SU-DHL-6 (cell line): ENCODE results near the gene COX5A.
A peak's percentile ranks its signal among the peaks of the same experiment; 100 is the strongest.
"Not testable (repeated sequence)": the region's sequence is repeated elsewhere in the genome, so short reads cannot be mapped to it uniquely, and the experiment has no call there.

Source experiments
- H2AFZ ChIP-seq: fragments of 200-600 bp; sonication (generic); 2 replicates; pipeline ENCODE4 v1.6.1; 2014; ENCODE audit warnings: low read depth, mild to moderate bottlenecking, moderate library complexity, mixed read lengths, antibody characterized with exemption, low read length; ENCODE audit not compliant: severe bottlenecking
- H3F3A ChIP-seq: fragments of 200-600 bp; shearing (Covaris generic); 2 replicates; pipeline ENCODE4 v1.6.0; 2016; ENCODE audit warnings: antibody characterized with exemption, mild to moderate bottlenecking; ENCODE audit not compliant: insufficient read depth
- H3K27ac ChIP-seq: fragments of 200-600 bp; sonication (generic); 2 replicates; pipeline ENCODE4 v1.5.1; 2016; ENCODE audit warnings: low read depth, mild to moderate bottlenecking, low read length, moderate library complexity, mixed read lengths
- H3K27me3 ChIP-seq: fragments of 200-600 bp; sonication (generic), shearing (Covaris generic); 2 replicates; pipeline ENCODE4 v1.6.0; 2014; ENCODE audit warnings: mild to moderate bottlenecking, low read length
- H3K36me3 ChIP-seq: fragments of 200-600 bp; sonication (generic); 2 replicates; pipeline ENCODE4 v1.6.1; 2014; ENCODE audit warnings: mild to moderate bottlenecking, low read length, mixed read lengths
- H3K4me2 ChIP-seq: fragments of 300-600, 200-600 bp; shearing (Covaris generic), sonication (generic); 2 replicates; pipeline ENCODE4 v1.6.0; 2014; ENCODE audit warnings: low read length, low read depth, mild to moderate bottlenecking; ENCODE audit not compliant: poor library complexity, severe bottlenecking
- H3K4me3 ChIP-seq: fragments of 200-600 bp; sonication (generic); 2 replicates; pipeline ENCODE4 v1.5.1; 2014; ENCODE audit warnings: antibody characterized with exemption, low read length, mild to moderate bottlenecking, mixed read lengths; ENCODE audit not compliant: insufficient read depth, poor library complexity, severe bottlenecking
- H3K79me2 ChIP-seq: fragments of 200-600 bp; sonication (generic); 2 replicates; pipeline ENCODE4 v1.6.1; 2014; ENCODE audit warnings: mild to moderate bottlenecking, low read length, moderate library complexity; ENCODE audit not compliant: insufficient read depth
- H3K9ac ChIP-seq: fragments of 200-600 bp; sonication (generic); 2 replicates; pipeline ENCODE4 v1.7.0; 2014; ENCODE audit warnings: mild to moderate bottlenecking, low read length
- H3K9me2 ChIP-seq: fragments of 200-600 bp; sonication (generic); replicated peaks from 2 replicates; pipeline ENCODE4 v1.6.1; 2014; ENCODE audit warnings: low read length; ENCODE audit not compliant: insufficient read depth
- H3K9me3 ChIP-seq: fragments of 200-600 bp; sonication (generic); 2 replicates; pipeline ENCODE4 v1.6.1; 2014; ENCODE audit warnings: low read length, mixed read lengths; ENCODE audit not compliant: insufficient read depth
- H4K20me1 ChIP-seq: fragments of 200-600 bp; sonication (generic); 2 replicates; pipeline ENCODE4 v1.6.1; 2014; ENCODE audit warnings: low read depth, mild to moderate bottlenecking, antibody characterized with exemption, low read length, moderate library complexity, mixed read lengths
- EZH2phosphoT487 ChIP-seq: fragments of 200-600 bp; sonication (generic), shearing (Covaris generic); conservative IDR thresholded peaks from 2 replicates; pipeline ENCODE4 v1.6.1; 2018; ENCODE audit warnings: mild to moderate bottlenecking, antibody characterized with exemption, low read length, moderate library complexity, mixed read lengths
- TF ChIP-seq, protein P1 (sequence below): fragments of 200-600 bp; sonication (generic); IDR thresholded peaks from one replicate; pipeline ENCODE4 v1.5.1; 2017; ENCODE audit warnings: antibody characterized with exemption, mild to moderate bottlenecking, low read length, moderate library complexity; ENCODE audit not compliant: insufficient read depth, poor library complexity, severe bottlenecking

Gene COX5A

DNA sequence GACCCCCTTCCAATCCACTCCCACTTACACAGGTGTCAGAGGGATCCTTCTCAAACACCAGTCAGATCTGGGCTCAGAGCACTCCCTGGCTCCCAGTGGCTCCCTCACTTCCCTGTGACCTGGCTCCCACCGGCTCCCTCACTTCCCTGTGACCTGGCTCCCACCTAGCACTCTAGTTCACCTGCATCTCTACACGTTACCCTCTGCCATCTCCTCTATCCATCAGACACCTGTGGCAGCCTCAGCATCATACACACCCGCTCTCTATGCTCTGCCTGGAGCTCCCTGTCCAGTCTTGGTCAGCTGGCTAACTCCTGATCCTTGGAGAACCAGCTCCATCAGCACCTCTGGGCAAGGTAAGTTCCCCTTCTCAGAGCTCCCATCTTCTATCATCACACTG is 13.1 kb upstream of the COX5A start:
- Histone ChIP-seq H3F3A (0 out of 2 replicates have a peak, but pooled peaks cover 4% of the 10 kb centered on the region), H3K27me3 (no peaks in the 10 kb centered on the region), H3K9me3 (no peaks in the 10 kb centered on the region), H3K4me3 (no peak overlapping the region), H3K27ac (no peak overlapping the region), H3K9ac (no peak overlapping the region), H2AFZ (no peak overlapping the region), H3K79me2 (peaks cover 20% of the 10 kb centered on the region), H3K4me2 (no peak overlapping the region), H3K36me3 (no peaks in the 10 kb centered on the region), H3K9me2 (no peaks in the 10 kb centered on the region), H4K20me1 (no peaks in the 10 kb centered on the region)
- no peak for TF ChIP-seq EZH2phosphoT487
- TF ChIP-seq, protein P1, sequence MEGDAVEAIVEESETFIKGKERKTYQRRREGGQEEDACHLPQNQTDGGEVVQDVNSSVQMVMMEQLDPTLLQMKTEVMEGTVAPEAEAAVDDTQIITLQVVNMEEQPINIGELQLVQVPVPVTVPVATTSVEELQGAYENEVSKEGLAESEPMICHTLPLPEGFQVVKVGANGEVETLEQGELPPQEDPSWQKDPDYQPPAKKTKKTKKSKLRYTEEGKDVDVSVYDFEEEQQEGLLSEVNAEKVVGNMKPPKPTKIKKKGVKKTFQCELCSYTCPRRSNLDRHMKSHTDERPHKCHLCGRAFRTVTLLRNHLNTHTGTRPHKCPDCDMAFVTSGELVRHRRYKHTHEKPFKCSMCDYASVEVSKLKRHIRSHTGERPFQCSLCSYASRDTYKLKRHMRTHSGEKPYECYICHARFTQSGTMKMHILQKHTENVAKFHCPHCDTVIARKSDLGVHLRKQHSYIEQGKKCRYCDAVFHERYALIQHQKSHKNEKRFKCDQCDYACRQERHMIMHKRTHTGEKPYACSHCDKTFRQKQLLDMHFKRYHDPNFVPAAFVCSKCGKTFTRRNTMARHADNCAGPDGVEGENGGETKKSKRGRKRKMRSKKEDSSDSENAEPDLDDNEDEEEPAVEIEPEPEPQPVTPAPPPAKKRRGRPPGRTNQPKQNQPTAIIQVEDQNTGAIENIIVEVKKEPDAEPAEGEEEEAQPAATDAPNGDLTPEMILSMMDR: no peak

DNA sequence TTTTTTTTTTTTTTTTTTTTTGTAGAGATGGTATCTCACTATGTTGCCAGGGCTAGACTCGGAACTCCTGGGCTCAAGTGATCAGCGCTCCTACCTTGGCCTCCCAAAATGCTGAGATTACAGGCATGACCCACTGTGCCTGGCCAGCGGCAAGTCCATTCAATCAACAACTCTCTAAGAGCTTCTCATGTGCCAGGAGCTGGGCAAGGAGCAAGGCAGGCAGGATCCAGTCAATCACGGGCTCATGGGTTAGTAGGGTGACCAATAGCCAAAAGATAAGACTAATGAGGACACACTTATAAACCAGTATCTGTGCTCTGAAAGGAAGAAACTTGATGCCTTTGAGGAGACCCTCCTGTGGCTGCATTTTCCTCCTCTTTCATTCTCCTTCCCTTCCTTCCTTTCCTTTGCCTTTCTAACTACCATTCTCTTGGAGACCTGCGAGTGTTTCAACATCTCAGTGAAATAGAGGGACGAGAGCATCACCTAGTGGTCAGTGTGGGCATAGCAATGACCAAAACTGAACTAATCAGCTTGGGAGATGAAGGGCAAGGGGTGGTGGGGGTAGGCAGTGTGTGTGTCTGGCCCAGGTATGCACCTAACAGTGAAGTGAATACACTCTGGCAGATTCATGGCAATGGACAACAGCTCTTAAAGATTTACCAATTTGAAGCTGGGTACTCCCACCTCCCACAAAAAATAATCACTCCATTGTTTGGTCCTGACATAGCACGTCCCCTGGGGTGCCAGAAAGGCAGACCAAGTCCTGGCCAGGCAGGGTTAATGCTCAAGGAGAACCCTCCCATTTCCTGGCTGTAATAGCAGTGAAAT is 12.4 kb upstream of the COX5A start:
- Histone ChIP-seq H3K4me2 (no peak overlapping the region), H3K4me3 (no peak overlapping the region), H3K36me3 (no peaks in the 10 kb centered on the region), H4K20me1 (no peaks in the 10 kb centered on the region), H3F3A (0 out of 2 replicates have a peak, but pooled peaks cover 4% of the 10 kb centered on the region), H3K27me3 (no peaks in the 10 kb centered on the region), H3K9ac (no peak overlapping the region), H3K27ac (no peak overlapping the region), H3K79me2 (peaks cover 13% of the 10 kb centered on the region), H3K9me2 (no peaks in the 10 kb centered on the region), H2AFZ (no peak overlapping the region), H3K9me3 (no peaks in the 10 kb centered on the region)
- TF ChIP-seq, protein P1: peak; percentile 99
- no peak for TF ChIP-seq EZH2phosphoT487

DNA sequence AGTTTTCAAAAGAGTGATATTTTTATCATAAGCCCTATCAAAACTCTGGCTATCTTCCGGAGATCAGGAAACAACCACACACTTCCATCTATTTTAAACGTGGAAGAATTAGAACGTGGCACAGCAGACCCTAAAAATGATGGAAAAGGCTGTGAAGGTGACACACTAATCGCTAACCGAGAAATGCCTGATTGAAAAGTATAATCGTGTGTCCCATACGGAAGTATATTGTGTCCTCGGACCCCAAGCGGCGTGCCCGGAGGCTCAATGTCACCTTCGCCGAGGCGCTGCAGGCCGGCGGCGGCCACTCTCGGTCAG is 642 bp downstream of the COX5A start:
- Histone ChIP-seq H4K20me1 (peaks cover 1% of the 10 kb centered on the region; the same call in 1 of the 2 replicates), H3F3A (peaks cover 14% of the 10 kb centered on the region), H3K36me3 (peaks cover 3% of the 10 kb centered on the region; the same call in 1 of the 2 replicates), H3K9me3 (no peaks in the 10 kb centered on the region), H3K27me3 (no peaks in the 10 kb centered on the region), H3K4me3 (peak overlapping the region; percentile 93), H2AFZ (peak overlapping the region; percentile 45), H3K79me2 (peaks cover 56% of the 10 kb centered on the region), H3K9me2 (no peaks in the 10 kb centered on the region), H3K4me2 (peak overlapping the region; percentile 89), H3K27ac (peak overlapping the region; percentile 79), H3K9ac (peak overlapping the region; percentile 96)
- TF ChIP-seq, protein P1: no peak
- TF ChIP-seq EZH2phosphoT487: no peak

DNA sequence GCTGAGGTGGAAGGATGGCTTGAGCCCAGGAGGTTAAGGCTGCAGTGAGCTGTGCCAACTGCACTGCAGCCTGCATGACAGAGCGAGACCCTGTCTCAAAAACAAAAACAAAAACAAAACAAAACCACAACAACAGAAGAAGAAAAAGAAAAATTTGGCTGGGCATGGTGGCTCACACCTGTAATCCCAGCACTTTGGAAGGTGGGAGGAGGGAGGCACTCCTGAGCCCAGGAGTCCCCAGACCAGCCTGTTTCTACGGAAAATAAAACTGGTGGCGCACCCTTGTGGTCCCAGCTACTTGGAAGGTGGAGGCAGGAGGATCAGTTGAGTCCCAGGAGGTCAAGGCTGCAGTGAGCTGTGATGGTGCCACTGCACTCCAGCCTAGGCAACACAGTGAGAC is 2.7 kb downstream of the COX5A start:
- H3K4me3 ChIP-seq, H3K27ac ChIP-seq, H2AFZ ChIP-seq, H3K9me2 ChIP-seq, H3K9ac ChIP-seq, H3K27me3 ChIP-seq, H3K9me3 ChIP-seq, H4K20me1 ChIP-seq: not testable (repeated sequence)
- peak overlapping the region; percentile 89 for H3K4me2 ChIP-seq
- peaks cover 77% of the 10 kb centered on the region for H3K79me2 ChIP-seq
- H3K36me3 ChIP-seq: peaks cover 12% of the 10 kb centered on the region; the same call in 1 of the 2 replicates
- H3F3A ChIP-seq: peaks cover 17% of the 10 kb centered on the region
